HG03469 (cell line): Measurements from ENCODE around the gene CALHM3.

Experiments used
- ATAC-seq: cut with Tn5 transposase; IDR thresholded peaks from one replicate; pipeline ENCODE4 v1.9.1; 2021; ENCODE audit warnings: mild to moderate bottlenecking, moderate library complexity, moderate number of reproducible peaks; ENCODE audit not compliant: unreplicated experiment

CALHM3 gene

DNA sequence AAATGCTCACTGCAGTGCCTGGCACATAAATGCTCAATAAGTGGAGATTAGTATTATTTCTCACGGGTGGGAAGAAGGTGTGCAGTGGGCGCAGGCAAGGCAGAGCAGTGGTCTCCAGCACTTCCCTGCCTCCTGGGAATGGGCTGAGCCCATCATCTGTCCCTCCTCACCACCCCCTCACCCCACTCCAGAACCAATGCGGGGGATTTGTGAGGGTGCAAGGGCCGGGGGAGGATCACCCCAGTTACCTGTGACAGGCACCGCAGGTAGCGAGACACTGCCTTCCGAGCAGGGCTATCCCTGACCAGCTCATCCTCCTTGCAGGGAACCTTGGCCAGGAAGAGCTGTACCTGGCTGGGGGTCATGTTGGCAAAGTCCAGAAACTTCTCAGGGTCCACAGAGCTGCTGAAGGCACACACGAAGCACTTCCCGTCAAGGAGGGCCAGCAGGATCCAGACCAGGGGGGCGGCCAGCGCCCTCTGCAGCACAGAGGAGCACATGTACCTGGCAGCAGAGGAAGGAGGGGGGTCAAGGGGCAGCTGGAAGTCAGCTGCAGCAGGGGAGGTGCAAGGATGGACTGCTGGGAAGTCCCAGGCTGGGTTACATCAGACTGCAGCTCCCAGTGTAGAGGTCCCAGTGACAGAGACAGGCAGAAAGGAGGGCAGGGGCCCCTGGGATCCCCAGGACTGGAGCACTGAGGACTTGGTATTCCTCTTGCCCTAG lies 2.8 kb downstream of the CALHM3 start:
- no peak for ATAC-seq

DNA sequence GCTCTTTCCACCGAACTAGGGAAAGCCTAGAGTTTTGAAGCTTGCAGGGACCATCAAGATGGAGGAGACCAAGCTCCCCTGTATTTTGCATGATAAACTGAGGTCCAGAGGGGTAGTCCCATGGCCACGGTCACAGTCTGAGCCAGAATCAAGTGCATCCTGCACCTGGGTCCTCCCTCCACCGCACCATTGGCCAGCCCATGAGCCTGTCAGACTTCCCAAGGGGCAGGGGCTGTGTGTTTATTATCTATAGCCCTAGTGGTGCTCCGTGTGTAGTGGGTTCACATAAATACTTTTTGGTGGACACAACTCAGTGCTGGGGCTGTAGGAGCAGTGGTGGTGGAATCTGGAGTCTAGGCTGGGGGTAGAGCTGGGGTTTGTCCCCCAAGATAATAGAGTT lies 3.6 kb downstream of the CALHM3 start:
- ATAC-seq = no peak

DNA sequence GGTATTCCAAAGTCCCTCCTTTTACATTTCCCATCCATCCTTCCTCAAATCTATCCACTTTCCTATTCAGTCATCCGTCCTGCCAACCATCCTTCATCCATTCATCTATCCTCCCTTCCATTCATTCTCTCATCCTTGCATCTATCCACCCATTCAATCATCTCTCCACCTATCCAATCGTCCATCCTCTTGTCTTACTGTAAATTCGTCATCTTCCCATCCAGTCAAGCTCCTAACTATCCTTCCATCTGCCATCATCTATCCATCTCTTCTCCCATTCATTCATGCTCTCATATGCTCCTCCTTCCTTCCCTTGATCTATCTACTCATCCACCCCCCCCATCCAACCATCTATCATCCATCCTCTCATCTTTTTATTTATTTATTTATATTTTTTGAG lies 5.0 kb downstream of the CALHM3 start:
- no peak for ATAC-seq

- no peak for ATAC-seq
These were observed 5.8 kb downstream of the CALHM3 start for GRCh38 chr10:103473261-103473671.

DNA sequence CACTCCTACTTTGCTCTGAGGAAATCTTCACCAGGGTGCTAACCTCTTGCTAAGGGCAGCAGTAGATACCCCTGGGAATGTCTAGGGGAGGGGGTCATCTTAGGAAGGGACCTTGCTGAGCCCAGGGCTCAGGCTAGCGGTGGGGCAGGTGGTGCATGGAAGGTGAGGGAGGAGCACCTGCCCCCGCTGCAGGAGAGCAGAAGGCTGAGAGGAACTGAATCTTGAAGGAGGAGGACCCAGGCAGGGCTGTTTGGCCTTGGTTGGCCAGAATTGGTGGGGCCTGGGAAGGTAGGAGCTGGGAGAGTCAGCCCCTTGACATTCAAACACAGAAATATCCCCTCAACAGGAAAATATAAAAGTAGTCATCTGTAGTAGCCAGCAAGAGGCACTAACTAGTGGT lies 7.0 kb downstream of the CALHM3 start:
- no peak for ATAC-seq

GRCh38 chr10:103470761-103471653 lies 8.0 kb downstream of the CALHM3 start:
- peak; percentile 64 for ATAC-seq

GRCh38 chr10:103469201-103469600 lies 9.8 kb downstream of the CALHM3 start:
- no peak for ATAC-seq

- ATAC-seq = no peak
These were observed 11.6 kb downstream of the CALHM3 start for GRCh38 chr10:103467406-103467805.

DNA sequence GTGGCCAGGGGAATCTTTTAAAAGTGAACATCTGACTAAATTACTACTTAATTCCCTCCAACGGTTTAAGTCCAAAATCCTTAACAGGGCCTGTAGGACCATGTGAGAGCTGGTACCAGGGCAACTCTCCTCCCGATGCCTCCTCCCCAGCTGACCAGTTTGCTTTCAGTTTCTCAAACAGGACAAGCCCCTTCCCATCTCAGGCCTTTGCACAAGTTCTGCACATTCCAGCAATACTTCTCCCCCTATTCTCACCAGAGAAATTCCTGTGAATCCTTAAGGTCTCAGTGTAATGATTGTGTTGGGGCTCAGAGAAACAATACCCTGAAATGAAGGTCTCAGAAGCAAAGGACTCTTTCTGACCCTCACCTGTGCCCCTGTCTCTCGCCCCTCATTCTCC lies 12.3 kb downstream of the CALHM3 start:
- no peak for ATAC-seq

DNA sequence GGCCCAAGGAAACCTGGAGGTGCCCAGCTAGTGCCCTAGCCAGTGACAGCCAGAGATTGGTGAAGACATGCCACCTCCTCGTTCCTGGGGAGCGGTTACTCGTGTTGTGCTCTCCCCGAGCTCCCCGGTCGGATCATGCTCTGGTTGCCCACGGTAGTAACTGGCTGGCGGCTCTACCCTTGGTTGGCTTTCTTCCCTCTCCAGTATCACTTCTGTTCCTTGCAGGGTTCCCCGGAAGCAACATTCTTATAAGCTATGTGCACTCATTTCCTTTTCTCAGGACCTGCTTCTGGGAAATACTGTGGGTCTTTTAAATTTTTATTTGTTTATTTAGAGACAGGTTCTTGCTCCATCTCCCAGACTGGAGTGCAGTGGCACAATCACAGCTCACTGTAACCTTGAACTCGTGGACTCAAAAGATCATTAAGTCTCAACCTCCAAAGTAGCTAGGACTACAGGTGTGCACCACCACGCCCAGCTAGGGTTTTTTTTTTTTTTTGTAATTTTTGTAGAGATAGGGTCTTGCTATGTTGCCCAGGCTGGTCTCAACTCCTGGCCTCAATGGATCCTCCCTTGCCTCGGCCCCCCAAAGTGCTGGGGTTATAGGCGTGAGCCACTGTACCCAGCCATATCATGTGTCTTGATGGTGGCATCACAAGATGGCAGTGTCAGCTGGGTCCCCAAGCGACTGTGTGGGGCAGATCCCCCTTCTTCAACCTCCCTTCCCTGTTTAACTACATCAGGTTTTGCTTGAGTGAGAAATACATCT lies 13.4 kb downstream of the CALHM3 start:
- no peak for ATAC-seq

GRCh38 chr10:103463499-103463898 lies 15.5 kb downstream of the CALHM3 start:
- no peak for ATAC-seq

DNA sequence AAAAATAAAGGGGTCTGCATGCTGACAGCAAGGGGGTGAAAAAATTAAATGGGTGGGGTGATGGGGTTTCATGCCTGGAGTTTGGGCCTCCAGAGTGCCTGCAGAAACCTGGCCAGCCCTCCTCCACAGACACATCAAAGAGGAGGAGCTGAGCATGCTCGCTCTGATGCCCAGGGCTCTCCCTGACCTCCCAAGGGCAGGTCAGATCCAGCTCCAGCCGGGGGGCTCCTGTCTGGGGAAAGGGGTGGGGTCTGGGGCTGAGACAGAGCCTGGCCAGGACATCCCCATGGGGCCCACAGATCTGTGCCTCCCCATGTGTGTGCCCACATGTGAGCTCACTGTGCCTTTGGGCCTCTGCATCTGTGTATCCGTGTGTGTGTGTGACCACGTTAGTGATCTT lies 19.4 kb downstream of the CALHM3 start:
- no peak for ATAC-seq

- no peak for ATAC-seq
These were observed 20.3 kb downstream of the CALHM3 start, which contains the start of gene CALHM1 for GRCh38 chr10:103458720-103459119. Gene CALHM1, minus strand, starts transcription at chr10:103458900. Its CDS starts 149 bp downstream, at chr10:103458751.

DNA sequence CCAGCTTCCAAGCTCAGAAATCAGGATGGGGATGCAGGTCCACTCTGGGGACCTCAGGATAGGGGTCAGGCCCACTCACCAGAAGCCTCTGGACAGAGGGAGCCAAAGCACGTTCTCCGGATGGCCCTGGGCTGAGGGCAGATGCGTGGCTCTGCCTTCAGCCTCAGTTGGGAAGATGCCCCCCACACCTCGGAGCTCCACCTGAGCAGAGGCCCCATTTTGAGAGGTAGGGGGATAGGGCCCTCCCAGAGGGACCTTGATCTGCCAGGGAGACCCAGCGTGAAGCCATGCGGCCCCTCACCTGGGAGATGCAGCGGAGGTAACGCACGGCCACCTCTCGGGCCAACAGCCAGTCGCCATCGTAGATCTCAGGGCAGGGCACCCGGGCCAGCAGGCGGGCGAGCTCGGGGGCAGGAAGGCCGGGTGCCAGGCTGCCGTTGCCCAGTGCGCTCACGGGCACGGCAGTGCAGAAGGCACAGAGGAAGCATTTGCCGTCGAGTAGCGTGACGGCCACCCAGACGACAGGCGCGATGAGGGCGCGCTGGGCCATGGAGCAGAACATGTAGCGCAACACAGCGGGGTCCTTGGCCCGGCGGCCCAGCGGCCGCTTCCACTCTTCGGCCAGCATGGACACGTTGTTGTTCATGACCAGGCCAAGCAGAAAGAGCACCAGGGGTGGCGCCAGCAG lies 21.0 kb downstream of the CALHM3 start:
- ATAC-seq = no peak

- ATAC-seq = no peak
These were observed 21.8 kb downstream of the CALHM3 start for GRCh38 chr10:103457176-103457712.

DNA sequence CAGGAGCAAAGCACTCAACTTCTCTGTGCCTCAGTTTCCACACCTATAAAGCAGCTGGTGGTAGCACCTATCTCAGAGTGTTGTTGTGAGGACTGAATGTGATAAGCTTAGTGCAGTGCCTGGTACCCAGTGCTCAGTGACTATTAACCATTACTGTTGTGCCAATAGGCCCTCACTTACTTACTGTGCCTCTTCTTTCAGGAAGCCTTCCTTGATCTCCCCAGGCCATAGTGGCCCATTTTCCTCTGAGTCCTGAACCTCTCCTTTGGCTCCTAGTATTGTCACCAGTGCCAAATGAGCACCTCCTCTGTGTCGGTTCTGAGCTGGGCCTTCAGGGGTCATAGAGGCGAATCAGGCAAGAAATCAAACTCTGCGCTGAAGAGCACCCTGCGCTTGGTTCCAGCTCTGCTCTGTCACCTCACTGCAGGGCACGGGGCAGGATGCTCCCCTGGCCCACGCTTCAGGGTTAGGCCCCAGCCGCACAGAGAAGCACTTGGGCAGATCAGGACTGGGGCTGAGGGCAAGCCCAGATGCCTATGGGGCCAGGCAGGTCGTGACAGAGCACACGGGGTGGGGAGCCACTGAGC lies 22.9 kb downstream of the CALHM3 start:
- no peak for ATAC-seq

- ATAC-seq = no peak
These were observed 23.8 kb downstream of the CALHM3 start for GRCh38 chr10:103455235-103455634.

- no peak for ATAC-seq
These were observed 25.0 kb downstream of the CALHM3 start for GRCh38 chr10:103454026-103454425.

- ATAC-seq = no peak
These were observed 26.4 kb downstream of the CALHM3 start for GRCh38 chr10:103452506-103453230.
